WTC11 (cell line): ENCODE measurements around the gene SASS6. TPM values are rescaled to one million over a fixed set of nuclear protein-coding genes. Genes with fewer than 3 reads are reported as not detected.

ENCODE experiments used
- ATAC-seq: fragments of 200-7000 bp; cut with Tn5 transposase; 2 replicates; pipeline ENCODE4 v1.10.0; 2021; ENCODE audit warnings: mild to moderate bottlenecking, moderate library complexity
- CTCF ChIA-PET: fragments of 300-600 bp; sonication (Branson Sonifier 250); formaldehyde crosslinking; loops from one replicate; lab custom pipeline; 2021; ENCODE audit warnings: antibody characterized with exemption; lab: Charles Lee
- POLR2A ChIA-PET: fragments of 350-600 bp; sonication (Branson Sonifier 250); formaldehyde crosslinking; loops from one replicate; lab custom pipeline; 2021; ENCODE audit warnings: antibody characterized with exemption; lab: Charles Lee
- DNase-seq: peaks from one replicate; pipeline ENCODE4 v3.0.0; 2021; ENCODE audit warnings: low spot score
- H3K27ac Mint-ChIP-seq: 2 replicates; pipeline ENCODE4 v1.8.0; 2021; ENCODE audit warnings: mixed read lengths
- H3K27me3 Mint-ChIP-seq: 2 replicates; pipeline ENCODE4 v1.8.0; 2021; ENCODE audit warnings: low read depth, mild to moderate bottlenecking, moderate library complexity, mixed read lengths
- H3K36me3 Mint-ChIP-seq: 2 replicates; pipeline ENCODE4 v1.8.0; 2021; ENCODE audit warnings: mixed read lengths
- H3K4me1 Mint-ChIP-seq: 2 replicates; pipeline ENCODE4 v1.8.0; 2022; ENCODE audit warnings: mixed read lengths
- H3K4me3 Mint-ChIP-seq: 2 replicates; pipeline ENCODE4 v1.8.0; 2021; ENCODE audit warnings: mild to moderate bottlenecking, moderate library complexity, mixed read lengths
- H3K9me3 Mint-ChIP-seq: 2 replicates; pipeline ENCODE4 v1.8.0; 2021; ENCODE audit warnings: mixed read lengths
- CBFB ChIP-seq: sonication (generic); formaldehyde crosslinking; IDR thresholded peaks from 2 replicates; pipeline ENCODE4 v1.8.1; 2022; ENCODE audit warnings: mild to moderate bottlenecking, low read depth, missing genetic modification reagents
- ELF4 ChIP-seq: sonication (generic); formaldehyde crosslinking; IDR thresholded peaks from 2 replicates; pipeline ENCODE4 v1.8.1; 2022; ENCODE audit warnings: low read depth, mild to moderate bottlenecking, moderate library complexity, missing genetic modification reagents
- FOXK1 ChIP-seq: sonication (generic); formaldehyde crosslinking; IDR thresholded peaks from 2 replicates; pipeline ENCODE4 v1.8.0; 2022; ENCODE audit warnings: mild to moderate bottlenecking, moderate library complexity, missing genetic modification reagents
- MYBL2 ChIP-seq: sonication (generic); formaldehyde crosslinking; IDR thresholded peaks from 2 replicates; pipeline ENCODE4 v1.8.1; 2023; ENCODE audit warnings: mild to moderate bottlenecking, moderate library complexity, missing genetic modification reagents
- NFATC4 ChIP-seq: fragments of 250-450 bp; sonication (Bioruptor Pico); IDR thresholded peaks from 2 replicates; pipeline ENCODE4 v1.9.0; 2021; ENCODE audit warnings: mild to moderate bottlenecking
- NR3C1 ChIP-seq: sonication (generic); formaldehyde crosslinking; conservative IDR thresholded peaks from 2 replicates; pipeline ENCODE4 v1.8.1; 2023; ENCODE audit warnings: low read depth, mild to moderate bottlenecking, missing genetic modification reagents
- OVOL2 ChIP-seq: fragments of 250-450 bp; sonication (Bioruptor Pico); IDR thresholded peaks from 2 replicates; pipeline ENCODE4 v1.9.0; 2021; ENCODE audit warnings: mild to moderate bottlenecking, borderline replicate concordance
- TEAD4 ChIP-seq: sonication (generic); formaldehyde crosslinking; IDR thresholded peaks from 2 replicates; pipeline ENCODE4 v1.8.0; 2022; ENCODE audit warnings: mild to moderate bottlenecking, missing genetic modification reagents
- ZNF138 ChIP-seq: sonication (generic); formaldehyde crosslinking; conservative IDR thresholded peaks from 2 replicates; pipeline ENCODE4 v1.8.1; 2022; ENCODE audit warnings: mild to moderate bottlenecking, moderate library complexity, missing genetic modification reagents
- ZNF232 ChIP-seq: sonication (generic); formaldehyde crosslinking; IDR thresholded peaks from 2 replicates; pipeline ENCODE4 v1.8.0; 2022; ENCODE audit warnings: mild to moderate bottlenecking, missing genetic modification reagents
- ZNF263 ChIP-seq: sonication (generic); formaldehyde crosslinking; IDR thresholded peaks from 2 replicates; pipeline ENCODE4 v1.8.1; 2022; ENCODE audit warnings: low read depth, mild to moderate bottlenecking, moderate library complexity, missing genetic modification reagents
- ZNF317 ChIP-seq: sonication (generic); formaldehyde crosslinking; IDR thresholded peaks from 2 replicates; pipeline ENCODE4 v1.8.1; 2023; ENCODE audit warnings: low read depth, mild to moderate bottlenecking, moderate library complexity, missing genetic modification reagents, borderline replicate concordance
- ZNF423 ChIP-seq: fragments of 250-450 bp; sonication (Bioruptor Pico); IDR thresholded peaks from 2 replicates; pipeline ENCODE4 v2.1.2; 2022; ENCODE audit warnings: mild to moderate bottlenecking, moderate library complexity
- total RNA-seq: library from RNA; stranded (reverse); gene quantifications from 3 replicates; pipeline ENCODE4 v1.2.3, GENCODE V29; 2021
- TF ChIP-seq, protein P1 (sequence below): sonication (generic); formaldehyde crosslinking; IDR thresholded peaks from 2 replicates; pipeline ENCODE4 v1.8.1; 2023; ENCODE audit warnings: mild to moderate bottlenecking, missing genetic modification reagents, borderline replicate concordance
- TF ChIP-seq, protein P2 (sequence below): sonication (generic); formaldehyde crosslinking; IDR thresholded peaks from 2 replicates; pipeline ENCODE4 v1.8.1; 2022; ENCODE audit warnings: mild to moderate bottlenecking, missing genetic modification reagents, moderate library complexity, borderline replicate concordance
- TF ChIP-seq, protein P3 (sequence below): sonication (generic); formaldehyde crosslinking; IDR thresholded peaks from 2 replicates; pipeline ENCODE4 v1.8.1; 2022; ENCODE audit warnings: low read depth, mild to moderate bottlenecking, moderate library complexity, missing genetic modification reagents, borderline replicate concordance
- TF ChIP-seq, protein P4 (sequence below): fragments of 250-450 bp; sonication (Bioruptor Pico); IDR thresholded peaks from 2 replicates; pipeline ENCODE4 v1.9.0; 2021; ENCODE audit warnings: moderate library complexity, mild to moderate bottlenecking, inconsistent platforms, borderline replicate concordance
- TF ChIP-seq, protein P5 (sequence below): fragments of 200-600 bp; IDR thresholded peaks from 2 replicates; pipeline ENCODE4 v1.8.0; 2022; ENCODE audit warnings: antibody characterized with exemption
- TF ChIP-seq, protein P6 (sequence below): sonication (generic); formaldehyde crosslinking; IDR thresholded peaks from 2 replicates; pipeline ENCODE4 v1.8.1; 2022; ENCODE audit warnings: mild to moderate bottlenecking, moderate library complexity, missing genetic modification reagents
- TF ChIP-seq, protein P7 (sequence below): fragments of 250-450 bp; sonication (Bioruptor Pico); IDR thresholded peaks from 2 replicates; pipeline ENCODE4 v1.9.0; 2021; ENCODE audit warnings: mild to moderate bottlenecking

Gene SASS6
- total RNA-seq, 1 experiment from 2014 or later, result 13.6 TPM

DNA sequence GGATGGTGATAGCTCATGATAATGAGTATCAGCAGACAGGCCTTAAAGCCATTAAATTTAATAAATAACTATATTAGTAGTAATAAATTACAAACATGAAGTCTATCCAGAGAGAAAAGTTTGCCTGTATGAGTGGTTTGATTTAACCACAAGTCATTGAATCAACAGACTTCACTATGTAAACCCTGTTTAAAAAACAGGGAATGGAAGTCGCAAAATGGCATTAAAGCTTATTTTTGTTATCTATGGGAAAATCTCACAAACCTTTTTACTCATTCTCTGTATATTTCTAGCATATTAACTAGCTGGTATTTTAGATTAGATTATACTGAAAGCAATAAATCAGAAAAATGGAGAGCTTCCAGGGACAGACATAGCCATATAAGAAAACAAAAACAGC lies 45.3 kb downstream of the SASS6 start:
- DNase-seq, result no peak

DNA sequence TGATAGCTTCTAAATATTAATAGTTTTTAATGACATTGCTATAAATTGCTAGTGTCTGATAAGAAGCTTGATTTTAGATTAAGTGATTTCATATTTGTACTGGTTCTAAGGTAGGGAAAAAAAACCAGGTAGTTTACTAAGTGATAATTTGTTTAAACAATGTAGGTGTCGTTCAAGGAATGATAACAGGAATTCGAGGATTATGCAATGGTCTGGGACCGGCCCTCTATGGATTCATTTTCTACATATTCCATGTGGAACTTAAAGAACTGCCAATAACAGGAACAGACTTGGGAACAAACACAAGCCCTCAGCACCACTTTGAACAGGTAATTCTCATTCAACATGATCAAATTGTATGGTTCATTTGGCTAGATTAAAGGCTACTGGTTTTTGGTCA lies 52.4 kb downstream of the SASS6 start:
- peaks cover 12% of the 10 kb centered on the region for H3K4me1 Mint-ChIP-seq
- no peaks in the 10 kb centered on the region for H3K9me3 Mint-ChIP-seq
- peaks cover 39% of the 10 kb centered on the region for H3K36me3 Mint-ChIP-seq
- no peak overlapping the region for H3K4me3 Mint-ChIP-seq
- POLR2A ChIA-PET, result no interaction called here
- TF ChIP-seq, protein P1, sequence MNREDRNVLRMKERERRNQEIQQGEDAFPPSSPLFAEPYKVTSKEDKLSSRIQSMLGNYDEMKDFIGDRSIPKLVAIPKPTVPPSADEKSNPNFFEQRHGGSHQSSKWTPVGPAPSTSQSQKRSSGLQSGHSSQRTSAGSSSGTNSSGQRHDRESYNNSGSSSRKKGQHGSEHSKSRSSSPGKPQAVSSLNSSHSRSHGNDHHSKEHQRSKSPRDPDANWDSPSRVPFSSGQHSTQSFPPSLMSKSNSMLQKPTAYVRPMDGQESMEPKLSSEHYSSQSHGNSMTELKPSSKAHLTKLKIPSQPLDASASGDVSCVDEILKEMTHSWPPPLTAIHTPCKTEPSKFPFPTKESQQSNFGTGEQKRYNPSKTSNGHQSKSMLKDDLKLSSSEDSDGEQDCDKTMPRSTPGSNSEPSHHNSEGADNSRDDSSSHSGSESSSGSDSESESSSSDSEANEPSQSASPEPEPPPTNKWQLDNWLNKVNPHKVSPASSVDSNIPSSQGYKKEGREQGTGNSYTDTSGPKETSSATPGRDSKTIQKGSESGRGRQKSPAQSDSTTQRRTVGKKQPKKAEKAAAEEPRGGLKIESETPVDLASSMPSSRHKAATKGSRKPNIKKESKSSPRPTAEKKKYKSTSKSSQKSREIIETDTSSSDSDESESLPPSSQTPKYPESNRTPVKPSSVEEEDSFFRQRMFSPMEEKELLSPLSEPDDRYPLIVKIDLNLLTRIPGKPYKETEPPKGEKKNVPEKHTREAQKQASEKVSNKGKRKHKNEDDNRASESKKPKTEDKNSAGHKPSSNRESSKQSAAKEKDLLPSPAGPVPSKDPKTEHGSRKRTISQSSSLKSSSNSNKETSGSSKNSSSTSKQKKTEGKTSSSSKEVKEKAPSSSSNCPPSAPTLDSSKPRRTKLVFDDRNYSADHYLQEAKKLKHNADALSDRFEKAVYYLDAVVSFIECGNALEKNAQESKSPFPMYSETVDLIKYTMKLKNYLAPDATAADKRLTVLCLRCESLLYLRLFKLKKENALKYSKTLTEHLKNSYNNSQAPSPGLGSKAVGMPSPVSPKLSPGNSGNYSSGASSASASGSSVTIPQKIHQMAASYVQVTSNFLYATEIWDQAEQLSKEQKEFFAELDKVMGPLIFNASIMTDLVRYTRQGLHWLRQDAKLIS, result no peak
- TF ChIP-seq OVOL2 (CRISPR knock-in tag), result no peak
- TF ChIP-seq TEAD4, result no peak
- TF ChIP-seq ZNF423 (CRISPR knock-in tag), result no peak
- TF ChIP-seq ZNF263 (CRISPR knock-in tag), result no peak
- TF ChIP-seq ZNF138 (CRISPR knock-in tag), result no peak
- DNase-seq, result no peak
- CTCF ChIA-PET, result no interaction called here
- H3K27me3 Mint-ChIP-seq, result no peaks in the 10 kb centered on the region
- H3K27ac Mint-ChIP-seq, result no peak overlapping the region
- ATAC-seq, result no peak

More for the DNA sequence above, 45.3 kb downstream of the SASS6 start:
- H3K27ac Mint-ChIP-seq, result no peak overlapping the region
- no peak overlapping the region for H3K4me3 Mint-ChIP-seq
- H3K9me3 Mint-ChIP-seq, result no peaks in the 10 kb centered on the region
- H3K27me3 Mint-ChIP-seq, result no peaks in the 10 kb centered on the region
- no peak for ATAC-seq
- H3K36me3 Mint-ChIP-seq, result peaks cover 7% of the 10 kb centered on the region; the same call in 1 of the 2 replicates
- H3K4me1 Mint-ChIP-seq, result no peaks in the 10 kb centered on the region
- ChIA-PET POLR2A (no interaction called here), CTCF (interaction anchor here (2.2 kb wide), 1 partner anchor 371 kb away, joined by 10 read pairs; no protein-coding TSS in a partner anchor)
- TF ChIP-seq CBFB (CRISPR knock-in tag) (no peak), NR3C1 (no peak), ZNF232 (no peak), FOXK1 (no peak), NFATC4 (CRISPR knock-in tag) (no peak), ZNF317 (no peak), ELF4 (CRISPR knock-in tag) (no peak), MYBL2 (CRISPR knock-in tag) (no peak)
- TF ChIP-seq, protein P2, sequence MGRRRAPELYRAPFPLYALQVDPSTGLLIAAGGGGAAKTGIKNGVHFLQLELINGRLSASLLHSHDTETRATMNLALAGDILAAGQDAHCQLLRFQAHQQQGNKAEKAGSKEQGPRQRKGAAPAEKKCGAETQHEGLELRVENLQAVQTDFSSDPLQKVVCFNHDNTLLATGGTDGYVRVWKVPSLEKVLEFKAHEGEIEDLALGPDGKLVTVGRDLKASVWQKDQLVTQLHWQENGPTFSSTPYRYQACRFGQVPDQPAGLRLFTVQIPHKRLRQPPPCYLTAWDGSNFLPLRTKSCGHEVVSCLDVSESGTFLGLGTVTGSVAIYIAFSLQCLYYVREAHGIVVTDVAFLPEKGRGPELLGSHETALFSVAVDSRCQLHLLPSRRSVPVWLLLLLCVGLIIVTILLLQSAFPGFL, result no peak
- TF ChIP-seq, protein P3, sequence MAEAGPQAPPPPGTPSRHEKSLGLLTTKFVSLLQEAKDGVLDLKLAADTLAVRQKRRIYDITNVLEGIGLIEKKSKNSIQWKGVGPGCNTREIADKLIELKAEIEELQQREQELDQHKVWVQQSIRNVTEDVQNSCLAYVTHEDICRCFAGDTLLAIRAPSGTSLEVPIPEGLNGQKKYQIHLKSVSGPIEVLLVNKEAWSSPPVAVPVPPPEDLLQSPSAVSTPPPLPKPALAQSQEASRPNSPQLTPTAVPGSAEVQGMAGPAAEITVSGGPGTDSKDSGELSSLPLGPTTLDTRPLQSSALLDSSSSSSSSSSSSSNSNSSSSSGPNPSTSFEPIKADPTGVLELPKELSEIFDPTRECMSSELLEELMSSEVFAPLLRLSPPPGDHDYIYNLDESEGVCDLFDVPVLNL, result no peak
- TF ChIP-seq, protein P4, sequence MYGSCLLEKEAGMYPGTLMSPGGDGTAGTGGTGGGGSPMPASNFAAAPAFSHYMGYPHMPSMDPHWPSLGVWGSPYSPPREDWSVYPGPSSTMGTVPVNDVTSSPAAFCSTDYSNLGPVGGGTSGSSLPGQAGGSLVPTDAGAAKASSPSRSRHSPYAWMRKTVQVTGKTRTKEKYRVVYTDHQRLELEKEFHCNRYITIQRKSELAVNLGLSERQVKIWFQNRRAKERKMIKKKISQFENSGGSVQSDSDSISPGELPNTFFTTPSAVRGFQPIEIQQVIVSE (CRISPR knock-in tag), result no peak
- TF ChIP-seq, protein P5, sequence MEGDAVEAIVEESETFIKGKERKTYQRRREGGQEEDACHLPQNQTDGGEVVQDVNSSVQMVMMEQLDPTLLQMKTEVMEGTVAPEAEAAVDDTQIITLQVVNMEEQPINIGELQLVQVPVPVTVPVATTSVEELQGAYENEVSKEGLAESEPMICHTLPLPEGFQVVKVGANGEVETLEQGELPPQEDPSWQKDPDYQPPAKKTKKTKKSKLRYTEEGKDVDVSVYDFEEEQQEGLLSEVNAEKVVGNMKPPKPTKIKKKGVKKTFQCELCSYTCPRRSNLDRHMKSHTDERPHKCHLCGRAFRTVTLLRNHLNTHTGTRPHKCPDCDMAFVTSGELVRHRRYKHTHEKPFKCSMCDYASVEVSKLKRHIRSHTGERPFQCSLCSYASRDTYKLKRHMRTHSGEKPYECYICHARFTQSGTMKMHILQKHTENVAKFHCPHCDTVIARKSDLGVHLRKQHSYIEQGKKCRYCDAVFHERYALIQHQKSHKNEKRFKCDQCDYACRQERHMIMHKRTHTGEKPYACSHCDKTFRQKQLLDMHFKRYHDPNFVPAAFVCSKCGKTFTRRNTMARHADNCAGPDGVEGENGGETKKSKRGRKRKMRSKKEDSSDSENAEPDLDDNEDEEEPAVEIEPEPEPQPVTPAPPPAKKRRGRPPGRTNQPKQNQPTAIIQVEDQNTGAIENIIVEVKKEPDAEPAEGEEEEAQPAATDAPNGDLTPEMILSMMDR, result no peak
- TF ChIP-seq, protein P6, sequence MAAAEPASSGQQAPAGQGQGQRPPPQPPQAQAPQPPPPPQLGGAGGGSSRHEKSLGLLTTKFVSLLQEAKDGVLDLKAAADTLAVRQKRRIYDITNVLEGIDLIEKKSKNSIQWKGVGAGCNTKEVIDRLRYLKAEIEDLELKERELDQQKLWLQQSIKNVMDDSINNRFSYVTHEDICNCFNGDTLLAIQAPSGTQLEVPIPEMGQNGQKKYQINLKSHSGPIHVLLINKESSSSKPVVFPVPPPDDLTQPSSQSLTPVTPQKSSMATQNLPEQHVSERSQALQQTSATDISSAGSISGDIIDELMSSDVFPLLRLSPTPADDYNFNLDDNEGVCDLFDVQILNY (CRISPR knock-in tag), result no peak
- TF ChIP-seq, protein P7, sequence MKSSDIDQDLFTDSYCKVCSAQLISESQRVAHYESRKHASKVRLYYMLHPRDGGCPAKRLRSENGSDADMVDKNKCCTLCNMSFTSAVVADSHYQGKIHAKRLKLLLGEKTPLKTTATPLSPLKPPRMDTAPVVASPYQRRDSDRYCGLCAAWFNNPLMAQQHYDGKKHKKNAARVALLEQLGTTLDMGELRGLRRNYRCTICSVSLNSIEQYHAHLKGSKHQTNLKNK (CRISPR knock-in tag), result no peak
